ENCODE measurements around the gene DENND1A.

The DENND1A gene

DNA sequence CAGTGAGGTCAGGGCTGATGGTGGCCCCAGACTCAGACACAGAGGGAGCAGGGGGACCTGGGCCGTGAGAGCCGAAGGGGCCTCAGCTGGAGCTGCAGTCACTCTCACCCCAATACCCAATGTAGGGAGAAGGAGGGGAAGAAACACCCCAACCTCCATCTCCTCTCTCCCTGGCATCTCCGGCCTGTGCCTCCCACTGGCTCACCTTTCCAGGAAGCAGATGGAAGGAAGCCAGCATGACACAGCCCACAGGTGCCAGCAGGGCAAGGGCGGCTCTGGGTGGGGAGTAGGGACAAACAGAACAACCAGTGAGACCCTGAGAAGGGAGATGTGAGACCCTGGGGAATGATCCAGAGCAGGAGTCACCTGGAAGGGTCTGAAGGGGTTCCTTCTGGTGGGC, 576.9 kb downstream of the DENND1A start:
- in situ Hi-C loops (cut with HindIII; ENCODE audit: low sequenced_read_pairs), result no loop called here

DNA sequence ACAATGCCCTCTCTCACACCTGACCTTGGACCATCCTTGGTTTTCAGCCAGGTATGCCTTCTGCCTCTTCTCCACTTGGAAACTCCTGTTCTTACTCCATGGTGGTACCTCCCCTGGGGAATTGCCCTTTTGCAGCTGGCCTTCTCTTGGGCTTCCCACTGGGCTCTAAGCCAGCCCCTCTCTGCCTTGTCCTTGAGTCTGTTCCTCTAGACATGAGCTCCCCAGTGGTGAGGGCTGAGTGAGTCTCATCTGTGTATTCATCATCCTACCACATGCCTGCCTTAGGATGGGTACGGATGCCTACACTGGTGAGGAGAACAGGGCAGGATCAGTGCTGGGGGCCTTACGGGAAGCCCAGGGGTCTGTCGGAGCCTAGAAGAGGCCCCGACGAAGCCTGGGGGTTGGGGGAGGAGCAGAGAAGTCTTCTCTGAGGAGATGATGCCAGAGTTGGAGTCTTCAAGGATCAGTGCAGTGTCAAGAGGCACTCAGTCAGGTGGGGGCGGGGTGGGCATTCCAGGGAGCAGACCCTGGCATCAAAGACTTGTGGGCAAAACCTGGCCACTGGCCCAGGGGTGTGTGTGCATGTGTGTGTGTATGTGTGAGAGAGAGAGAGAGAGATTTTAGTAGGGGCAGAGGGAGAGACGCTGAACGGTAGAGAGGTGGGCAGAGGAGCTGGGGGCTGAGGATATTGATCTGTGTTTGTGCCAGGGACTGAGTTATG, 579.2 kb downstream of the DENND1A start:
- in situ Hi-C loops (cut with HindIII; ENCODE audit: low sequenced_read_pairs), result no loop called here

DNA sequence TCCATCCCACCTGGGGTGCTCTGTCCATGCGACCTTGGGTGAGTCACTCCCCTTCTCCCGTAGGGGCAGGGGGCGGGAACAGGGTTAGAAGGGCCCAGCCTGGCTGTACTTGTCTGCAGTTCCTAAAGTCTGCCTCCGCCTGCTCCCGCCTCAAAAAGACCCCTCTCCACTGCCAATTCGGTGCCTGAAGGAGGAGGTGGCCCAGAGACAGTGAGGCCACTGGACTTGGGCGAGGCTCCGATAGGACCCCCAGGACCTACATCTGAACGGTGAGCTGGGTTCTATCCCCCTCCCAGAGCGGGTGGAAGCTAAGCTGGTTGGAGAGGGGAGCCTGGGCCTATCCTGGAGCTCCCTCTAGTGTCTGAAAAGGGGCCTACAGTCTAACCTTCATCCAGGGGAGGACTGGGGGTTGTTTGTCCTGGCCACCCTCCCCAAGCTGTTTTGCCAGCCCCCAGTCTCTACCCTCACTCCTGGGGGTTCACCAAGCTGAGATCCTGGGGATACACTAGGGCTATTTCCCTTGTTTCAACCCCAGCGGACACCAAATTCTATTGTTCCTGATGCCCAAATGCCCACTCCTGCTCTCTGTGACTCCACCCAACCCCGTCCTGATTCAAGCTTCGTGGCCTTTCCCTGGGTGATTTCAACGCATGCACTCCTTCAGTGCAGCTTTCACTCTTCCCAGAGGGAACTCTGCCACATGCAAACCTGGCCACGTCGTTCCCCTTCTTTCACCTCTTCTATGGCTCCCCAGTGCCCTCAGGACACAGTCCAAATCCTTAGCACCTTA, 580.0 kb downstream of the DENND1A start:
- in situ Hi-C loops (cut with HindIII; ENCODE audit: low sequenced_read_pairs), result no loop called here

DNA sequence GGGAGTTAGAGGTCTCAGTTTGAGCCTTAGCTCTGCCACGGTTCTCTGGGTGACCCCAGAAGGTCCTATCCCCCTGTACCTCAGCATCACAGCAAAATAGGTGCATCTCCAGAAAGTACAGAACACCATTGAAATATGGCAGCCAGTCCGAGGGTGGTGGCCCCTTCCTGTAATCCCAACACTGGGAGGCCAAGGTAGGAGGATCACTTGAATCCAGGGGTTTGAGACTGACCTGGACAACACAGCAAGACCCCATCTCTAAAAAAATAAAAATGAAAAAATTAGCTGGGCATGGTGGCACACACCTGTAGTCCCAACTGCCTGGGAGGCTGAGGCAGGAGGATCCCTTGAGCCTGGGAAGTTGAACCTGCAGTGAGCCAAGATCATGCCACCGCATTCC, 580.9 kb downstream of the DENND1A start:
- in situ Hi-C loops (cut with HindIII; ENCODE audit: low sequenced_read_pairs), result no loop called here

DNA sequence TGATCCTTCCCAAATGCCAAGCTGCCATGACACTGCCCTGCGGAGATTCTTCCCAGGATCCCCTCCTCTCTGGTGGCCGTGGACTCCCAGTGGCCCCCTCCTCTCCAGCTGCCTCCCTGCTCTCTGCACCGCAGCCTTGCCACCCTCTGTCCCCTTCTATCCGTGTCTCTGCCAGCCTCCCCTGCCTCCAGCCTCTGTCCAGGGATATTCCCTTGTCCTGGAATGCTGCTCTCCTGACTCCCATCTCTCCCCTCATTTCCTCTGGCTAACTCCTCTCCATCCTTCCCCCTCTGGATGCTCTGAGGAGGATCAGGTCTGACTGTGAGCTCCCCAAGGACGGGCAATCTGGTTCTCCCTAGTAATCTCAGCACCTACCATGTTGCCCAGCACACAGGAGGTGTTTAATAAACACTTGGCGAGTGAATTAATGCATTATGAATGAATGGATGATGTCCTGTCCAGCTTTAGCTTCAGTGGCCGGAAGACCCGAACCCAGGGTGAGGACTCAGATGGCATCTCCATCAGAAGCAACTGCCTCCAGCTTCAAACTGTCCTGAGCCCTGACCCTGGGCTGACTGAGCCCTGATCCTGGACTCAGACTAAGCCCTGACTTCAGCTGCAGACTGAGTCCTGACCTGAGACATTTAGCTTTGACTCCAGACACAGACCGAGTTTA, 581.5 kb downstream of the DENND1A start:
- in situ Hi-C loops (cut with HindIII; ENCODE audit: low sequenced_read_pairs), result no loop called here

DNA sequence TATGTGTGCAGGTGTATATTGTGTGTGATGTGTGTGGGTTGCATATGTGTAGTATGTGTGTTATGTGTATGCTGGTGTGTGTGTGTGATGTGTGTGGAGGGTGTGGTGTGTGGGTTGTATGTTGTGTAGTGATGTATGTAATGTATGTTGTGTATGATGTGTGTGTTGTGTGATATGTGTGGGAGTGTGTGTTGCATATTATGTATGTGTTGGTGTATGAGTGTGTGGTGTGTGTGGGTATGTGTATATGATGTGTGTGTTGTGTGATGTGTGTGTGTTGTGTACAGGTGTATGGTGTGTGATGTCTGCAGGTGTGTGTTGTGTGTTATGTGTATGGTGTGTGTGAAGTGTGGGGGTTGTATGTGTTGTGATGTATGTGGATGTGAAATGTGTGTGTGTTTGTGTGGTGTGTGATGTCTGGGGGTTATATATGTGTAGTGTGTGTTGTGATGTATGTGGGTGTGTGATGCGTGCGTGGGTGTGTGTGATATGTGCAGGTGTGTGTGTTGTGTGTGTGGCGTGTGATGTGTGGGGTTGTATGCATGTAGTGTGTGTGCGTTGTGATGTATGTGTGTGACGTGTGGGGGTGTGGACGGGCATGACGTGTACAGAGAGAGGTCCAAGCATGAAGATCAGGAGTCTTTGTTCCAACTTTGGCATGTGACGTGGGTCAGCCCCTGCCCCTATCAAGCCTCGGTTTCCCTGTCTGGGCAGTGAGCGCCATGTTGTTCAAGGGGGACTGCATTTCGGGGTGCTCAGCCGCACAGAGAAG, 582.5 kb downstream of the DENND1A start:
- in situ Hi-C loops (cut with HindIII; ENCODE audit: low sequenced_read_pairs), result no loop called here

DNA sequence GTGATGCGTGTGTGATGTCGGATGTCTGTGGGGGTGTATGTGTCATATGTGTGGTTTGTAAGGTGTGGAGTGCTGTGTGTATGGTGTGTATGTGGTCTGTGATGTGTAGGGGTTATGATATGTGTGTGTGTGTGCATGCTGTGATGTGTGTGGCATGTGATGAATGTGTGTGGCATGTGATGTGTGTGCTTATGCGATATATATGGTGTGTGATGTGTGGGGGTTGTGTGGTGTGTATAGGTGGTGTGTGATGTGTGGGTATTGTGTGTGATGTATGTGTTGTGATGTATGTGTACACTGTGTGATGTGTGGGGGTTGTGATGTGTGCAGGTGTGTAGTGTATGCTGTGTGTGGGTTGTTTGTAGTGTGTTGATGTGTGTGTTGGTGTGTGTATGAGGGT, 583.1 kb downstream of the DENND1A start:
- in situ Hi-C loops (cut with HindIII; ENCODE audit: low sequenced_read_pairs), result no loop called here

DNA sequence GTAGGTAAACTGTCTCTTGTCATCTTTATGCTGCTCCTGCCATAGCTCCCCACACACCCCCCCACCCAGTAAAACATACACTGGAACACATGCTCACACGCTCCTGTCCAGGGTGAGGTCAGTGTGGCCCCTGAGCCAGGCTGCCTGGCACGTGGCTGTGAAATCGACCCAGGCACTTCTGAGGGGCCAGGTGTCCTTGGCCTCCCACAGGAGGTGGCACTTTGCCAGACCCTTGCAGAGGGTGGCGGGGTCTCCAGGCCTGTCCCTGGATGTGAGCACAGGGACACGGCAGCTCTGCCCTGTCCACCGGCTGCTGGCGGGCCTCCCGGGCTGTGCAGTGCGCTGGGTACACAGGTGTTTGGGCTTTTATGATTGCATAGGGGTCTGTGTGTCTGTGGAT, 583.9 kb downstream of the DENND1A start:
- in situ Hi-C loops (cut with HindIII; ENCODE audit: low sequenced_read_pairs), result no loop called here

DNA sequence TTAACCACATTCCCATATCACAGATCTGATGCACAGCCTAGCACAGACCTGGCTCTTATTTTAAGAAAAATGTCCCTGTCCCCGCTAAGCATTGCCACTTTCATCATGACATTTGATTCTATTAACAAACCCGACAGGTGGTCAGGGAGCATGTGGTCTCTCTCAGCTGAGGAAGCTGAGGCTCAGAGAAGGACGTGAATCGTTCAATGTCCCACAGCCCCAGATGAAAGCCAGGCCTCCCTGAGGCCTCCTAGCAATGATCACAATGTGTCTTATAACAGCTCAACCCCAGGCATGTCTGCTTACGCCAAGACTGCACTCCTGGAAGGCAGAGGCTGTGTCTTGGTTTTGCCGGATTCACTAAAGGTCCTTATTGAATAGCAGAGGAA, 584.4 kb downstream of the DENND1A start:
- in situ Hi-C loops (cut with HindIII; ENCODE audit: low sequenced_read_pairs), result no loop called here

DNA sequence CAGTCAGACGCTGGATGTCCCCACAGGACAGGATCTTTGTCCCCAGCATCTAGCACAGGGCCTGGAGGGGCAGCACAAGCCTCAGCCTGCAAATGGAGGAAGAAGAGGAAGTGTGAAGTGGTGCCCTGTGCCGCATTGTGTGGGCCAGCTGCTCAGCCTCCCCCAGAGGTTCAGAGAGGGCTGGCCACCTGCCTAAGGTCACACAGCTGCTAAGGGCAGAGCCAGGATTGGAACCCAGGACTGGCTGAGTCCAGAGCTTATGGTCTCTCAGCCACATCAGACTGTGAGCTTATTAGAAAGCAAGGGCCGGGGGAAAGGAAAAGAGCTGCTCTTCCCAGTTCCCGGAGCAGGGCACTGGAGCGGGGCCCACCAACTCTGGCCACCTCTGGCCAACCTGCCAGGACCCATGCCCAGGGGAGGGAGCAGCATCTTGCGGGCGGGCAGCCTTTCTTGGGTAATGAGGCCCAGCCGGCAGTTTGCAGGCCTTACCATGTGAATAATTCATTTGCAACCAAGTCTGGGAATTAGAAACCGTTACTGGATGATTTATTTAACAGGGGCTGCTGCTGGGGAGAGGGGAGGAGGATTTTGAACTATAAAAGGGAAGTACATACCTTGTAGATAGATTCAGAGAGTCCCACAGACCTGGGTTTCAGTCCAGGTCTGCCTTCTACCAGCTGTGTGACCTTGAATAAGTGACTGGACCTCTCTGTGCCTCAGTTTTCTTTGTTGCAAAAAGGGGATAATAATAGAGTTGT, 585.6 kb downstream of the DENND1A start:
- in situ Hi-C loops (cut with HindIII; ENCODE audit: low sequenced_read_pairs), result no loop called here

DNA sequence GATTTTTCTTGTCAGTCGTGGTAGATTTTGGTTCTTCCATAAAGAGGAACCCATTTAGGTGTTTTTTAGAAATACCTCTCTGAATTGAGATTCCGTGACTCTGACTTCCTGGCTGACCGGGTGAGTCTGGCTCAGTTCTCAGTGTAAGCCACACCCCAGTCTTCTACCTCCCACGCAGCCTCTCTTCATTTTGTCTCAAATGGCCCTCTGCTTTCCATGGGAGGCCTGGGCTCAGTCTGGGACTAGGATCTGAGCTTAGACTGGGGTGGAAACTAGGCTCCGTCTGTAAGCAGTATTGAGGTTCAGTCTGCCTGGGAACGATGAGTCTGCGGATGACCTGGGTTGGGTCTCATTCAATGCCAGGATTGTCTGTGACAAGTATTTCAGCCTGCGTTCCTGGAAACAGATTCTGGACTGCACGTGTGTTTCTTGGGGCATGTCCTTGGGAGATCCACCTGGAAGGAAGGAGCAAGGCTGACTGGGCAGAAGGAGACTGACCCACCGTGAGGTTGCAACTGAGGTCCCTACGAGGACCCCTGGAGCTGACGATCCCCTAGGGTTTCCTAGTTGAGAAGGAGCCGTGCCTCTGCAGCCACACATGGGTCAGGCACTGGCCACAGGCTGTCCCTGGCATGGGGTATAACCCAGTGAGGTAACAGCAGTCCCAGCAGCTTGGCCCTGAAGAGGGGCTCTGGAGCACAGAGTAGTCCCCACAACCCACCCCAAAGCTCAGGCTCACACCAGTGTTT, 586.3 kb downstream of the DENND1A start:
- in situ Hi-C loops (cut with HindIII; ENCODE audit: low sequenced_read_pairs), result no loop called here

DNA sequence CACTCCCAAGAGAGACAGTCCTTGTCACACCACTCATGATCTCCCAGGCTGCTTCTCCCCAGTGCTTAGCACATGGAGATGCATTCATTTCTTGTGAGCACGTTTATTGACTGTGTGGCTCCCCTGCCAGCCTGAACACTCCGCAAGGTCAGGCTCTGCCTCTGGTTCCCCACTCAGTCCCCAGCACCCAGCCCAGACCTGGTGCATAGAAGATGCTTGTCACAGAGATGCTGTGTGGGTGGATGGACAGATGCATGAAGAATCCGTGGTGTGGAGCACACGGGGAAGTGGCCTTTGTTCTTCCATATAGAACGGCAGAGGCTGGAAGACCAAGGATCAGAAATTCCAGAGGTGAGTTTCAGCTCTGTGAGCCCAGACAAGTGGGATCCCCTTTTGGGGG, 587.7 kb downstream of the DENND1A start:
- in situ Hi-C loops (cut with HindIII; ENCODE audit: low sequenced_read_pairs), result no loop called here

DNA sequence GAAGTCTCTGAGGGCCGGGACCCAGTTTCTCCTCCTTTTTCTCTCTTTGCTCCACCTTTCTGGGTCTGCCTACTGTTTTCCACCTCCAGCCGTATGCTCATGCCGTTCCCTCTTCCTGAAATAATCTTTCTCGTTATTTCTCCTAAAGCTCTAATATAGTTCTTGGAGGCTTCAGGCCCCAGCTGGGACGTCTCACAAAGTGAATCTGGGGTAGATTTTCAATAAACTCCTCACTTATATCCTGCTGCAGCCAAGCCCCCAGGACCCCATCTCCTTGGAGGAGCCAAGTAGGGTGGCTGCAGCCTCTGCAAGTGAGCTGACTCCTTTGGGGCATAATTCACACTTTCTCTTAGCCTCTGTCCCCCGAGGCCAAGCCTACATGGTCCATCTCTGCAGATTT, 588.1 kb downstream of the DENND1A start:
- in situ Hi-C loops (cut with HindIII; ENCODE audit: low sequenced_read_pairs), result no loop called here

DNA sequence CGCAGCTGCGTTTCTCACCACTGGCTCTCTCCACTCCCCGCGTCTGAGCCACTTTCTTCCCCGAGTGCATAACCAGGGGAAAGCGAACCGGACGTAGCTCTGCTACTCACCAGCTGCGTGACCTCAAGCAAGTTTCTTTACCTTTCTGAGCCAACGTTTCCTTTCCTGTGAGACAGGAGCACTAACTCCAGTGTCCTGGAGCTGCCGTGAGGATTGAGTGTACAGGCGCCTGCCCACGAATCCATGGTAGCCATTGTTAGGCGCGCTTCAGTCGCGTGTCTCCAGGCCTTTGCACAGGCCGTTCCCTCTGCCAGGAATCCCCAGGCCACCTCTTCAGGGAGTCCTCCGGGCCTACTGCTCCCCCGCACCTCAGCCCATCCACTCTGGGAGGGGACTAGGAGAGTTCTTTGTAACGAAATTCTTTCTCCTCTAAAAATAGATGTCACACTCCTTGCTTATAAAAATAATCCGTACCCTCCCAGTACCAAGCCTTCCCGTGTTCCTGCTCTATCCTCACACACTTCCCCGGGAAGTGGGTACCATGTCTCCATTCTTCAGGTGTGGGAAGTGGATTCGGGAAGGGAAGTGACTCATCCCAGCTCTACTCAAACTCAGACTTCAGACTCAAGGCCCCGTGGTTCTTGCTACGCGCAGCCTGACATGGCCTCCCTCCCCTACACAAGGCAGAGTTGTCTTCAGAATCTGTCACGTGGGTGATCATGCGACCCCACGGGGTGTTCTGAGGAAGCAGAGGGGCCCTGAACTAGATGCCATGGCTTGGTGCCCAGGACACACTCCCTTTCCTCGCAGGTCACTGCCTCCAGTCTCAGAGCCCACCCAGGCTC, 590.0 kb downstream of the DENND1A start:
- in situ Hi-C loops (cut with HindIII; ENCODE audit: low sequenced_read_pairs), result no loop called here

DNA sequence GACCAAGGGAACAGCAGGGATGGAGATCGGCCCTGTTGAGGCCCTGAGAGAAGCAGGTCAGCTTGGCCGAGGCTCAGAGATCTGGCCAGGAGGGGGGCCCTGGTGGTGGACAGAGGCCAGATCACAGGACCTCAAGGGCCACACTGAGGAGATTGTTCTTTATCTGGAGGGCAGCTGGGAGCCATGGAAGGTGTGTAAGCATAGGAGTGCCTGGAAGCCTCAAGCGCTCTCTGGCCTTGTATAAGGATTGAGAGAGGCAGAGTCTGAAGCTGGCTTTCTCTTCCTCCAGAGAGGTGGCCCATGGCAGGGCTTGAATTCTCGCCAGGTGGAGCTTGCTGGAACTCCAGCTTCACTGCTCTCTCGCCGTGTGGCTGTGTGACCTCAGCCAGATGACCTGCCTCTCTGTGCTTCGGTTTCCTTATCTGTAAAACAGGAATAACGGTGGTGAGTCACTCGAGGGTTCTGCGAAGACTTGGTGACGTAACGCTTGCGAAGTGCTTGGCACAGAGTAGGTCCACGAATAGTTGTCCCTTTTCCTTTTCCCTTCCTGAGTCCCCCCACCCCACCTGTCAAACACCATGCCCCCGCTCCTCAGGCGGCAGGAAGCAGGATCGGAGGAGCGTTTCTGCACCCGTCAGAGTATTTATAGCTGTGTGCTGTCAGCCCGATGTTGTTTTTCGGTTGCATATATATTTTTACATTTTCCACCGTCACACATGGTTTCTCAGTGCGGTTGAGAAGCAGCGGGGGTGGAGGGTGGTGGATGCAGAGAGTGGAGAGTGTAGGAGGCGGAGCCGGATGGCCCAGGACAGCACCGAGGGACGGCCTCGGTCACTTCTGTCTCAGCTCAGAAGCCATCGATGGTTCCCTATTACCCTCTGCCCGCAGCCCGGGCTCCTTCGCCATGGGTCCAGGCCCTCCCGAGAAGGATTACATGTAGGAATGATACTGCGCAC, 590.9 kb downstream of the DENND1A start:
- in situ Hi-C loops (cut with HindIII; ENCODE audit: low sequenced_read_pairs), result no loop called here

DNA sequence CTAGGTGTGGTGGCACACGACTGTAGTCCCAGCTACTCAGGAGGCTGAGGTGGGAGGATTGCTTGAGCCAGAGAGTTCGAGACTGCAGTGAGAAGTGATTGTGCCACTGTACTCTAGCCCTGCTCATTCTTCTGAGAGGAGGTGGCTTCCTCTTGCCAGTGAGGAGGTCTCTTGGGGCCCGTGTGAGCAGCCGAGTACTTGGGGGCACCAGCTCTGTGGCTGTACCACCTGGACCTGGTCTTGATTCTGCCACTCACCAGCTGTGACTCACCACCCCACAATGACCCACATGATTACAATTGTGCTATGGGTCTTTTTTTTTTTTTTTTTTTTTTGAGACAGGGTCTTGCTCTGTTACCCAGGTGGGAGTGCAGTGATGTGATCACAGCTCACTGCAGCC, 592.0 kb downstream of the DENND1A start:
- in situ Hi-C loops (cut with HindIII; ENCODE audit: low sequenced_read_pairs), result no loop called here

DNA sequence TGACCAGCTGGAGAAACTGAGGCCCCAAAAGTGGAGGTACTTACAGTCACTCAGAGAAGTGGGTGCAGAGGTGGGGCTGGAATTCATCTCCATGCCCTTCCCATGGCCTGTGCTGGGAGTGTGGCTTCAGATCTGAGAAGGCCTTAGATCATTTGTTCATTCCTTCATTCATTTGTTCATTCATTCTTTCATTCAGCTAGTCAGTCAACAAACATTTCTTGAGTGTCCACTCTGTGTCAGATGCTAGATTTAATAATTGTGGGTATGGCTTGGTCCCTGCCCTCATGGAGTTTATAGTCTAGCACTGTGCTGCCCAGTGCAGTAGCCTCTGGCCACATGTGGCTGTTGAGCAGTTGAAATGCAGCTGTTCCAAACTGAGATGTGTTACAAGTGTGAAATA, 593.0 kb downstream of the DENND1A start:
- in situ Hi-C loops (cut with HindIII; ENCODE audit: low sequenced_read_pairs), result no loop called here

DNA sequence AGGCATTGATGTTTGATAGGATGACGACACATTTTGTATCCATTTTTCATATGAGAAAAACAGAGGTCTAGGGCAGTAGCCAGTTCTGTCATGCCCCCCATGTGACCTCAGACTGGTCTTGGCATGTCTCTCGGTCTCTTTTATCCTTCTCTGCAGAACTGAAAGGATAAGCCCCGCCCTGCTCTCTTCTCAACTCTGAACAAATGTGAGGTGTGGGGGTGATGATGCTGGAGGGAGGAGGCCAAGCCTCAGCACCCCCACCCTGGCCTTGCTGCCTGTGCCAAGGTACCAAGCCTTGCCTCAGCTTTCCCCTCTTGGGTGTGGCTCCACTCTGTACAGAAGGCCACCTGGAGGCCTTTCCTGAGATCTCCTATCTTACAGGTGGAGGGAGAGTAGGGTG, 593.5 kb downstream of the DENND1A start:
- in situ Hi-C loops (cut with HindIII; ENCODE audit: low sequenced_read_pairs), result no loop called here

All from DLD1 (cell line).